Measurements from ENCODE around the gene CHST6. TPM values are rescaled to one million over a fixed set of nuclear protein-coding genes. Genes with fewer than 3 reads are reported as not detected.

The CHST6 gene
- total RNA-seq, 4 donors from 2014 or later, result 0.13 to 0.29 (median 0.22) TPM; not detected in 1

DNA sequence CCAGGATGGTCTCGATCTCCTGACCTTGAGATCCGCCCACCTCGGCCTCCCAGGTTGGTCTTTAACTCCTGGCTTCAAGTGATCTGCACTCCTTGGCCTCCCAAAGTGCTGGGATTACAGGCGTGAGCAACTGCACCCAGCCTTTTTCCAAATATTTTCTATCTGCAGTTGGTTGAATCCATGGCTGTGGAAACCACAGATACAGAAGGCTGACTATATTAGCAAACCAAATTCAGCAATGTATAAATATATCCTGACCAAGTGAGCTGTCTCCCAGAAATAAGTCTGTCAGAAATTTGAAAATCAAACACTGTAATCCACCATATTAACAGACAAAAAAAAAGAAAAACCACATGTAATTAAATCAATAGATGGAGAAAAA, 71.5 kb downstream of the CHST6 start:
- Histone ChIP-seq H3K4me3 (replicated peaks in 1 of 3) (no peak overlapping the region), H3K4me1 (peaks cover 11 to 17% of the 10 kb centered on the region in 2 donors), H3K27ac (no peak overlapping the region), H3K27me3 (no peaks in the 10 kb centered on the region), H3K9me3 (no peaks in the 10 kb centered on the region), H3K36me3 (no peaks in the 10 kb centered on the region)
- no peak for DNase-seq
- TF ChIP-seq CTCF (IDR thresholded peaks at IDR 0.05) (no peak), POLR2A (IDR thresholded peaks at IDR 0.05) (no peak)
- WGBS, 2 donors, result 73 to 82% methylated on average over 4 of the region's 4 CpGs
- intact Hi-C loops (cut with DNase I), result no loop called here

Other genes starting within 250 kb of the CHST6 start
- 10 to 100 TPM; 51.1 to 89.9 (median 71.3) TPM for gene BCAR1, start 243.8 kb downstream of the CHST6 start, total RNA-seq
- 10 to 100 TPM; 50.5 to 77.9 (median 60.7) TPM for gene CFDP1, start 61.9 kb downstream of the CHST6 start, total RNA-seq
- gene TMEM170A, start 30.8 kb downstream of the CHST6 start, total RNA-seq, result 10 to 100 TPM; 27.1 to 41.9 (median 30.7) TPM
- under 1 TPM in 1 of 4 donors, not detected in 3; 0.50 TPM for gene CHST5, start 40.7 kb upstream of the CHST6 start, total RNA-seq
- 10 to 100 TPM in 2 of 4 donors, 1 to 10 TPM in 2; 3.6 to 22.2 (median 10.9) TPM for gene TMEM231, start 60.8 kb upstream of the CHST6 start, total RNA-seq
- gene GABARAPL2, start 70.9 kb upstream of the CHST6 start, total RNA-seq, result 100 to 1,000 TPM in 2 of 4 donors, 10 to 100 TPM in 2; 75.3 to 223 (median 122) TPM
- gene ADAT1, start 127.8 kb upstream of the CHST6 start, total RNA-seq, result 10 to 100 TPM; 36.8 to 72.3 (median 50.7) TPM
- gene KARS1, start 152.2 kb upstream of the CHST6 start, total RNA-seq, result 100 to 1,000 TPM in 2 of 4 donors, 10 to 100 TPM in 2; 82.9 to 105 (median 95.4) TPM
- 100 to 1,000 TPM in 3 of 4 donors, 10 to 100 TPM in 1; 96.4 to 115 (median 106) TPM for gene TERF2IP, start 152.3 kb upstream of the CHST6 start, total RNA-seq
- not detected for gene CPHXL2, start 181.6 kb upstream of the CHST6 start, total RNA-seq
- not detected for gene DUXB, start 206.0 kb upstream of the CHST6 start, total RNA-seq
- not detected for gene CPHXL, start 231.0 kb upstream of the CHST6 start, total RNA-seq